OCI-LY3 (cell line): ENCODE data around the gene TMEM178A.

ENCODE experiments used
- EZH2phosphoT487 ChIP-seq: fragments of 200-600 bp; shearing (Covaris generic); IDR thresholded peaks from 2 replicates; pipeline ENCODE4 v1.6.1; 2018; ENCODE audit warnings: antibody characterized with exemption, mixed run types, low read depth
- TF ChIP-seq, protein P1 (sequence below): fragments of 200-600, 300-600 bp; sonication (generic); IDR thresholded peaks from 2 replicates; pipeline ENCODE4 v1.5.1; 2014; ENCODE audit warnings: antibody characterized with exemption, low read length, low read depth

DNA sequence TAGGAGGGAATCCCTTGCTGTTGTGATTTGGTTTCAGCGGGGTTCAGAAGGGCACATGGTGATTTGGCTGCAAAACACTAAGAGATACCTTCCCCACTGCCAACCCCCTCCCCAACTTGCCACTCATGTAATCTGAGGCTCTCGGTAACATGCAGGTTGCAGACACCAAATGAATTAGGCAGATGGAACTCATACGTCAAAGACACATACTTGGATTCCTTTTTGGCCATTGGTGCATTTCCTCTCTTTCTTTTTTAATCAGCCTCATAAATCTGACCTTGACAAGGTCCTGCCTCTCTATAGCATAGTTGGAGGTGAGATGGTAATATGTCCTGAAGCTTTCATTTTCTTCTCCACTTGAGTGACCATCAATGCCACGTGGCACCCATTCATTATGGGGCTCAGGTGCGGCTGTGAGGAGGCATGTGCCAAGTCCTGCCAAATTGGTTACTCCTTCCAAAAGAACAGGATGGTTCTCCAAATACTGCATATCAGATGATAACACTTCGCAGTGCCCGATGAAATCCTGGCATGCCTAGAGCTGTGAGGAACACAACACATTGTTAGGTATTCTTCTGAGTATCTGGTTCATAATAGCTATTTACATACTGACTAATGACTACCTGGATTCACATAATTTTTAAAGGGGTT is 8.3 kb upstream of the TMEM178A start:
- TF ChIP-seq, protein P1, sequence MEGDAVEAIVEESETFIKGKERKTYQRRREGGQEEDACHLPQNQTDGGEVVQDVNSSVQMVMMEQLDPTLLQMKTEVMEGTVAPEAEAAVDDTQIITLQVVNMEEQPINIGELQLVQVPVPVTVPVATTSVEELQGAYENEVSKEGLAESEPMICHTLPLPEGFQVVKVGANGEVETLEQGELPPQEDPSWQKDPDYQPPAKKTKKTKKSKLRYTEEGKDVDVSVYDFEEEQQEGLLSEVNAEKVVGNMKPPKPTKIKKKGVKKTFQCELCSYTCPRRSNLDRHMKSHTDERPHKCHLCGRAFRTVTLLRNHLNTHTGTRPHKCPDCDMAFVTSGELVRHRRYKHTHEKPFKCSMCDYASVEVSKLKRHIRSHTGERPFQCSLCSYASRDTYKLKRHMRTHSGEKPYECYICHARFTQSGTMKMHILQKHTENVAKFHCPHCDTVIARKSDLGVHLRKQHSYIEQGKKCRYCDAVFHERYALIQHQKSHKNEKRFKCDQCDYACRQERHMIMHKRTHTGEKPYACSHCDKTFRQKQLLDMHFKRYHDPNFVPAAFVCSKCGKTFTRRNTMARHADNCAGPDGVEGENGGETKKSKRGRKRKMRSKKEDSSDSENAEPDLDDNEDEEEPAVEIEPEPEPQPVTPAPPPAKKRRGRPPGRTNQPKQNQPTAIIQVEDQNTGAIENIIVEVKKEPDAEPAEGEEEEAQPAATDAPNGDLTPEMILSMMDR = no peak
- TF ChIP-seq EZH2phosphoT487 = no peak
